GM12891 (cell line): ENCODE measurements around the gene SEMA4F.

Source experiments
- PAX5 ChIP-seq: IDR thresholded peaks from 2 replicates; pipeline ENCODE4 v1.6.1; 2011; ENCODE audit warnings: low read length, moderate library complexity, mild to moderate bottlenecking; ENCODE audit not compliant: insufficient read depth, severe bottlenecking
- POLR2A ChIP-seq: IDR thresholded peaks from 2 replicates; pipeline ENCODE4 v1.6.1; 2011; ENCODE audit warnings: low read depth, low read length, control low read depth
- POLR2AphosphoS5 ChIP-seq: IDR thresholded peaks from 2 replicates; pipeline ENCODE4 v1.6.1; 2011; ENCODE audit warnings: low read depth, low read length, control low read depth
- POU2F2 ChIP-seq: IDR thresholded peaks from 2 replicates; pipeline ENCODE4 v1.6.1; 2011; ENCODE audit warnings: low read depth, mild to moderate bottlenecking, control low read depth, low read length, moderate library complexity
- SPI1 ChIP-seq: IDR thresholded peaks from 2 replicates; pipeline ENCODE4 v1.6.1; 2011; ENCODE audit warnings: low read depth, low read length, control low read depth
- TAF1 ChIP-seq: IDR thresholded peaks from 2 replicates; pipeline ENCODE4 v1.6.1; 2011; ENCODE audit warnings: low read depth, low read length, control low read depth

DNA sequence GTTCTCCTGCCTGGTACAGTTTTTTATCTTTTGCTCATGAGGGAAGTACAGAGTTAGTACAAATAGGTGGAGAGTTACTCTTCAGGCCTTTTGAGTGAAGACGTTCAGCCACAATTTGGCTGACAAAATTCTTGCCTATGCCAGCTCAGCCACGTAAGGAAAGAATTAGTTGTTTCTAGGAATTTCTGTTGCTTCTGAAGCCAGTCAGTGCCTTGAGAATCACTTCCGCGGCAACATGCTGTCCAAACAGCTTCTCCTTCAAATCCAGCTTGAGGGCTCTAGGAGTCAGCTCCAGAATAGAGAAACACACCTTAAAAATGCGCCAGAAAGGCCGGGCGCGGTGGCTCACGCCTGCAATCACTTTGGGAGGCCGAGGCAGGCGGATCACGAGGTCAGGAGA is 33.4 kb upstream of the SEMA4F start:
- TF ChIP-seq POU2F2: no peak
- no peak for TF ChIP-seq POLR2A
- no peak for TF ChIP-seq POLR2AphosphoS5
- TF ChIP-seq TAF1: no peak
- TF ChIP-seq PAX5: no peak
- no peak for TF ChIP-seq SPI1
